Endothelial cell of umbilical vein (primary cell): Measurements from ENCODE around the gene ATP8B2. TPM values are rescaled to one million over a fixed set of nuclear protein-coding genes. Genes with fewer than 3 reads are reported as not detected.

Experiments
- BruUV-seq: library from RNA; stranded (reverse); fragments of 400-500 nt; replicated peaks from 2 replicates; lab custom pipeline; 2021; lab: Mats Ljungman, UMichigan
- CTCF ChIA-PET: fragments of 300-600, 350-600 bp; sonication (Branson Sonifier 250); formaldehyde crosslinking; loops from one replicate; lab custom pipeline; 2021; ENCODE audit warnings: antibody characterized with exemption, inconsistent platforms; lab: Charles Lee
- POLR2A ChIA-PET: fragments of 300-600, 350-600 bp; sonication (Branson Sonifier 250); formaldehyde crosslinking; loops from one replicate; lab custom pipeline; 2021; ENCODE audit warnings: antibody characterized with exemption, inconsistent platforms; lab: Charles Lee
- DNase-seq: peaks from one replicate; pipeline ENCODE4 v3.0.0-alpha.2; 2011; ENCODE audit warnings: low read depth, low spot score
- FAIRE-seq: peaks from 2 replicates; lab custom pipeline; 2011; peaks lifted over from hg19 to GRCh38; lab: Jason Lieb, UNC
- H2AFZ ChIP-seq: 2 replicates; pipeline ENCODE4 v1.6.0; 2012; ENCODE audit warnings: low read depth, low read length, control low read depth, inconsistent platforms
- H3K27ac ChIP-seq: 2 replicates; pipeline ENCODE4 v1.5.1; 2011; ENCODE audit warnings: low read depth, mild to moderate bottlenecking, control low read depth, low read length, moderate library complexity; ENCODE audit not compliant: insufficient read depth
- H3K27me3 ChIP-seq, 2 experiments: 2 replicates each; pipeline versions ENCODE4 v1.6.0 to v1.6.1; 2011; ENCODE audit warnings: low read length in 2 of 2, mixed read lengths in 1 of 2; ENCODE audit not compliant: control insufficient read depth in 2 of 2, insufficient read depth in 2 of 2
- H3K36me3 ChIP-seq, 2 experiments: 2 replicates in 1 of 2; 3 replicates in 1 of 2; pipeline ENCODE4 v1.5.1; 2011; ENCODE audit warnings: low read length in 2 of 2, mild to moderate bottlenecking in 1 of 2, moderate library complexity in 1 of 2; ENCODE audit not compliant: control insufficient read depth in 2 of 2, insufficient read depth in 2 of 2; ENCODE audit errors: extremely low read depth in 1 of 2
- H3K4me1 ChIP-seq: 3 replicates; pipeline ENCODE4 v1.5.1; 2011; ENCODE audit warnings: mild to moderate bottlenecking, low read length; ENCODE audit not compliant: control insufficient read depth, insufficient read depth; ENCODE audit errors: extremely low read depth
- H3K4me2 ChIP-seq: 2 replicates; pipeline ENCODE4 v1.6.1; 2011; ENCODE audit warnings: low read length, control low read depth, mixed read lengths; ENCODE audit not compliant: insufficient read depth
- H3K4me3 ChIP-seq, 3 experiments: fragments of 200-600 bp in 1 of 3; sonication (generic), shearing (Covaris generic) in 1 of 3; replicated peaks in 1 of 3; 2 replicates each; pipeline ENCODE4 v1.5.1; 2011 to 2016; ENCODE audit warnings: control low read depth in 3 of 3, low read length in 3 of 3, mild to moderate bottlenecking in 2 of 3, inconsistent platforms in 1 of 3, low read depth in 1 of 3, moderate library complexity in 1 of 3; ENCODE audit not compliant: insufficient read depth in 1 of 3
- H3K79me2 ChIP-seq: 2 replicates; pipeline ENCODE4 v1.6.0; 2012; ENCODE audit warnings: low read length, inconsistent platforms; ENCODE audit not compliant: control insufficient read depth, insufficient read depth
- H3K9ac ChIP-seq: replicated peaks from 2 replicates; pipeline ENCODE3; 2011; ENCODE audit warnings: low read length, control low read depth; ENCODE audit not compliant: insufficient read depth; ENCODE audit errors: extremely low read depth
- H3K9me1 ChIP-seq: replicated peaks from 3 replicates; pipeline ENCODE4 v1.6.0; 2011; ENCODE audit warnings: mild to moderate bottlenecking, low read length; ENCODE audit not compliant: control insufficient read depth, insufficient read depth; ENCODE audit errors: extremely low read depth
- H3K9me3 ChIP-seq: replicated peaks from 2 replicates; pipeline ENCODE4 v1.5.1; 2012; ENCODE audit warnings: low read length, inconsistent platforms; ENCODE audit not compliant: control insufficient read depth, insufficient read depth
- H4K20me1 ChIP-seq: replicated peaks from 2 replicates; pipeline ENCODE3; 2011; ENCODE audit warnings: mild to moderate bottlenecking, low read length; ENCODE audit not compliant: control insufficient read depth, insufficient read depth; ENCODE audit errors: extremely low read depth
- EZH2 ChIP-seq: IDR thresholded peaks from 2 replicates; pipeline ENCODE4 v1.6.1; 2012; ENCODE audit warnings: borderline replicate concordance, low read depth, mild to moderate bottlenecking, moderate library complexity, low read length, inconsistent platforms; ENCODE audit not compliant: severe bottlenecking
- FOS ChIP-seq: IDR thresholded peaks from 2 replicates; pipeline ENCODE4 v1.6.1; 2011; ENCODE audit warnings: mild to moderate bottlenecking, low read length, moderate library complexity, borderline replicate concordance; ENCODE audit not compliant: insufficient read depth
- GATA2 ChIP-seq: IDR thresholded peaks from 2 replicates; pipeline ENCODE4 v1.7.0; 2011; ENCODE audit warnings: low read depth, mild to moderate bottlenecking, moderate library complexity, mixed read lengths, low read length; ENCODE audit not compliant: insufficient read length, insufficient read depth
- JUN ChIP-seq: IDR thresholded peaks from 2 replicates; pipeline ENCODE4 v1.6.1; 2011; ENCODE audit warnings: borderline replicate concordance, low read depth; ENCODE audit not compliant: insufficient read length, insufficient read depth
- MYC ChIP-seq: IDR thresholded peaks from one replicate; pipeline ENCODE4 v1.6.1; 2011; ENCODE audit warnings: mild to moderate bottlenecking, low read depth, low read length
- POLR2A ChIP-seq: IDR thresholded peaks from 2 replicates; pipeline ENCODE4 v1.6.1; 2012; ENCODE audit warnings: low read depth, mild to moderate bottlenecking, control low read depth, low read length
- POLR2AphosphoS5 ChIP-seq: IDR thresholded peaks from 2 replicates; pipeline ENCODE4 v1.6.1; 2012; ENCODE audit warnings: low read depth, mild to moderate bottlenecking, control low read depth, low read length, moderate library complexity; ENCODE audit not compliant: insufficient read depth
- dilution Hi-C: fragments of 300-500 bp; cut with MboI; formaldehyde crosslinking; loops from one replicate; pipeline ENCODE4 v1.15.0; 2019; ENCODE audit warnings: low sequenced_read_pairs; ENCODE audit not compliant: extremely low pct_ligation_motif_present
- intact Hi-C: fragments of 100-400 bp; cut with micrococcal nuclease; formaldehyde crosslinking; loops from one replicate; pipeline ENCODE4 v1.10.0; 2022
- polyA plus RNA-seq, 4 experiments: library from polyadenylated mRNA; depleted of rRNA in 3 of 4; stranded (reverse) in 3 of 4; unstranded in 1 of 4; fragments of >200 nt; gene quantifications; 2 replicates each; pipeline versions ENCODE4 v1.2.1 to v1.2.3, GENCODE V29; 2011 to 2012; ENCODE audit warnings: missing spikeins in 1 of 4
- total RNA-seq: library from RNA; stranded (reverse); gene quantifications from 2 replicates; pipeline ENCODE4 v1.2.3, GENCODE V29; 2021
- TF ChIP-seq, protein P1 (sequence below), 2 donors: IDR thresholded peaks; 1 replicate in 1 of 2; 2 replicates in 1 of 2; pipeline ENCODE4 v1.5.1; 2011; ENCODE audit warnings: low read length in 2 of 2, mild to moderate bottlenecking in 2 of 2, moderate library complexity in 2 of 2, control low read depth in 1 of 2, inconsistent platforms in 1 of 2, low read depth in 1 of 2; ENCODE audit not compliant: insufficient read depth in 1 of 2; ENCODE audit errors: extremely low read depth in 1 of 2
- TF ChIP-seq, protein P2 (sequence below): IDR thresholded peaks from 2 replicates; pipeline ENCODE4 v1.6.1; 2011; ENCODE audit not compliant: insufficient read depth, insufficient read length

The ATP8B2 gene
- total and polyA plus RNA-seq, 2 donors (not counting 3 experiments of a cell fraction or from before 2014, with no cell fraction given), result 64.7 to 72.8 TPM

DNA sequence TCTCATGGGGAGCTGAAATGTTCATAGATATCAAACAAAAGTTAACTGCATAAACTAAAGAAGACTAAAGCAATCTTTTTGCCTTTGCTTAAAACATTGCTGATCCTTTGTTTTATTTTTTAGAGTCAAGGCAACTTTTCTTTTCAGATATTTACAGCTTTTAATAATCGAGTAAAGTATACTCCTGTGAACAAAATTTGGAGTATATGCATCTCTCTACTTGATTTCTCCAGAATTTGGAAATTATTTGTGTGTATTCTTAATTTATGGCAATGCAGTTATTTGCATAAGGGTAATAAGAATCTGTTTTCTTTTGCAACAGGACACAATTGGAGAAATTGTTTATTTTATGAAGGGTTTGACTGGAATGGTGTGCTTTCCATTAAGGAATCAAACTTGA is 8.6 kb upstream of the ATP8B2 start:
- dilution Hi-C loops, result no loop called here
- Histone ChIP-seq H3K27ac (no peak overlapping the region), H3K36me3 (no peaks in the 10 kb centered on the region), H3K79me2 (no peaks in the 10 kb centered on the region), H3K4me1 (no peaks in the 10 kb centered on the region), H3K9me3 (no peaks in the 10 kb centered on the region), H3K9ac (no peak overlapping the region), H3K4me3 (no peak overlapping the region), H2AFZ (no peak overlapping the region), H4K20me1 (no peaks in the 10 kb centered on the region), H3K4me2 (no peak overlapping the region), H3K27me3 (peaks cover 0 to 5% of the 10 kb centered on the region in 2 experiments), H3K9me1 (no peaks in the 10 kb centered on the region)
- ChIA-PET POLR2A (no interaction called here), CTCF (no interaction called here)
- TF ChIP-seq, protein P1, sequence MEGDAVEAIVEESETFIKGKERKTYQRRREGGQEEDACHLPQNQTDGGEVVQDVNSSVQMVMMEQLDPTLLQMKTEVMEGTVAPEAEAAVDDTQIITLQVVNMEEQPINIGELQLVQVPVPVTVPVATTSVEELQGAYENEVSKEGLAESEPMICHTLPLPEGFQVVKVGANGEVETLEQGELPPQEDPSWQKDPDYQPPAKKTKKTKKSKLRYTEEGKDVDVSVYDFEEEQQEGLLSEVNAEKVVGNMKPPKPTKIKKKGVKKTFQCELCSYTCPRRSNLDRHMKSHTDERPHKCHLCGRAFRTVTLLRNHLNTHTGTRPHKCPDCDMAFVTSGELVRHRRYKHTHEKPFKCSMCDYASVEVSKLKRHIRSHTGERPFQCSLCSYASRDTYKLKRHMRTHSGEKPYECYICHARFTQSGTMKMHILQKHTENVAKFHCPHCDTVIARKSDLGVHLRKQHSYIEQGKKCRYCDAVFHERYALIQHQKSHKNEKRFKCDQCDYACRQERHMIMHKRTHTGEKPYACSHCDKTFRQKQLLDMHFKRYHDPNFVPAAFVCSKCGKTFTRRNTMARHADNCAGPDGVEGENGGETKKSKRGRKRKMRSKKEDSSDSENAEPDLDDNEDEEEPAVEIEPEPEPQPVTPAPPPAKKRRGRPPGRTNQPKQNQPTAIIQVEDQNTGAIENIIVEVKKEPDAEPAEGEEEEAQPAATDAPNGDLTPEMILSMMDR (IDR thresholded peaks at IDR 0.05; ENCODE audit: extremely low read depth in 1 of 2, insufficient read depth in 1 of 2, low read depth in 1 of 2, low read length in 2 of 2), result no peak
- TF ChIP-seq POLR2AphosphoS5, result no peak
- TF ChIP-seq POLR2A, result no peak
- TF ChIP-seq MYC, result no peak
- TF ChIP-seq FOS, result no peak
- DNase-seq, result no peak
- intact Hi-C loops, result no loop called here
- BruUV-seq, result no TSS peak
- FAIRE-seq, result no peak

DNA sequence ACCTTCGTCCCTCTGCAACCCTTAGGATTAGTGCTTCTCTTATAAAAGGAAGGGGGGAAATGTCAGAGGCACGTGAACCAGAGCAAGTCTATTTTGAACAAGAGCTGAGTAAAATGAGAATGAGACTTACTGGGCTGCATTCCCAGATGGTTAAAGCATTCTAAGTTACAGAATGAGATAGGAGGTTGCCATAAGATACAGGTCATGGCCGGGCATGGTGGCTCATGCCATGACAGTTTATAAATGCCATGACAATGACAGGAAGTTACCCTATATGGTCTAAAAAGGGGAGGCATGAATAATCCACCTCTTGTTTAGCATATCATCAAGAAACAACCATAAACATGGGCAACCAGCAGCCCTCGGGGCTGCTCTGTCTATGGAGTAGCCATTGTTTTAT is 6.9 kb upstream of the ATP8B2 start:
- H3K9me1 ChIP-seq, result no peaks in the 10 kb centered on the region
- ChIA-PET POLR2A (no interaction called here), CTCF (interaction anchor here (1.5 to 2.9 kb wide), 3 partner anchors 10 to 43 kb away, joined by 3 to 11 read pairs (median 4); no protein-coding TSS in a partner anchor)
- no peak overlapping the region for H3K27ac ChIP-seq
- no peak overlapping the region for H3K4me3 ChIP-seq
- no peaks in the 10 kb centered on the region for H3K79me2 ChIP-seq
- no peak overlapping the region for H3K4me2 ChIP-seq
- H2AFZ ChIP-seq, result no peak overlapping the region
- TF ChIP-seq, protein P1 (IDR thresholded peaks at IDR 0.05; ENCODE audit: extremely low read depth in 1 of 2, insufficient read depth in 1 of 2, low read depth in 1 of 2, low read length in 2 of 2), result no peak
- TF ChIP-seq EZH2, result no peak
- TF ChIP-seq POLR2AphosphoS5, result no peak
- TF ChIP-seq, protein P2, sequence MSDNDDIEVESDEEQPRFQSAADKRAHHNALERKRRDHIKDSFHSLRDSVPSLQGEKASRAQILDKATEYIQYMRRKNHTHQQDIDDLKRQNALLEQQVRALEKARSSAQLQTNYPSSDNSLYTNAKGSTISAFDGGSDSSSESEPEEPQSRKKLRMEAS, result no peak
- TF ChIP-seq MYC, result no peak
- no peak for TF ChIP-seq JUN
- no peak for TF ChIP-seq GATA2
- no peak for TF ChIP-seq FOS
- no peak for TF ChIP-seq POLR2A
- no peaks in the 10 kb centered on the region for H3K4me1 ChIP-seq
- intact Hi-C loops, result no loop called here
- H3K36me3 ChIP-seq, result no peaks in the 10 kb centered on the region
- H3K27me3 ChIP-seq, result peaks cover 0 to 8% of the 10 kb centered on the region in 2 experiments
- BruUV-seq, result no TSS peak
- no peaks in the 10 kb centered on the region for H4K20me1 ChIP-seq
- dilution Hi-C loops, result no loop called here
- no peak overlapping the region for H3K9ac ChIP-seq
- no peak for DNase-seq
- no peak for FAIRE-seq
- no peaks in the 10 kb centered on the region for H3K9me3 ChIP-seq
